HG03520 (cell line): ENCODE measurements around the gene LINGO1.

Experiments used
- ATAC-seq: cut with Tn5 transposase; IDR thresholded peaks from one replicate; pipeline ENCODE4 v1.9.1; 2021; ENCODE audit warnings: mild to moderate bottlenecking, moderate library complexity; ENCODE audit not compliant: unreplicated experiment

The LINGO1 gene

GRCh38 chr15:77598644-77599043 lies 34.1 kb downstream of the LINGO1 start:
- no peak for ATAC-seq

DNA sequence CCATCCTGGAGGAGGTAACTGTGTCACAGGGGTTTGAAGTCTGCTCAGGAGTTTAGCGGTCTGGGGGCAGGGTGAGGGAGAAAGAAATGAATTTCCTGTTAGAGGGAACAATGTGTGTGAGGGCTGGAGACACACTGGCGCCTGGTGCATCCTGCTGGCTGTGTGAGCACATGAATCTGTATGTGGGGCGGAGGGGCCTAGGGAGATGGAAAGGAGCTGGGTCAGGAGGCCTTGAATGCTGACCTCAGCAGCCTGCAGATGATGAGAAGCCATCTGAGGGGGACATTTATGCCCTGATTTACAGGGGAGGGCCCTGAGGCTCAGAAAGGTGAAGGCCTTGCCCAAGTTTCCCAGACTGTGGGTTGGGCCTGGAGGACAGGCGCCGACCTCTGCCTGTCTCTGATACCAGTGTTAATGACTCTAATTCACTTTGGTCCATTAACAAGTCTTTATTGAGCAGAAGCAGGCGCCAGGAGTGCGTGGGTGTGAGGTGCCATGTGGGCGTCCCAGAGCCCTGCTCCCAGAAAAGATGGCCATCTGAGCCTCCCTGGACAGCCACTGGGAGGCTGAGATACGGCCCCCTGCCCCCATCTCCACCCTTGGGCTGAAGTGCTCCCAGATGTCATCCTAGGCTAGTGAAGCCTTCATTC lies 34.8 kb downstream of the LINGO1 start:
- no peak for ATAC-seq

DNA sequence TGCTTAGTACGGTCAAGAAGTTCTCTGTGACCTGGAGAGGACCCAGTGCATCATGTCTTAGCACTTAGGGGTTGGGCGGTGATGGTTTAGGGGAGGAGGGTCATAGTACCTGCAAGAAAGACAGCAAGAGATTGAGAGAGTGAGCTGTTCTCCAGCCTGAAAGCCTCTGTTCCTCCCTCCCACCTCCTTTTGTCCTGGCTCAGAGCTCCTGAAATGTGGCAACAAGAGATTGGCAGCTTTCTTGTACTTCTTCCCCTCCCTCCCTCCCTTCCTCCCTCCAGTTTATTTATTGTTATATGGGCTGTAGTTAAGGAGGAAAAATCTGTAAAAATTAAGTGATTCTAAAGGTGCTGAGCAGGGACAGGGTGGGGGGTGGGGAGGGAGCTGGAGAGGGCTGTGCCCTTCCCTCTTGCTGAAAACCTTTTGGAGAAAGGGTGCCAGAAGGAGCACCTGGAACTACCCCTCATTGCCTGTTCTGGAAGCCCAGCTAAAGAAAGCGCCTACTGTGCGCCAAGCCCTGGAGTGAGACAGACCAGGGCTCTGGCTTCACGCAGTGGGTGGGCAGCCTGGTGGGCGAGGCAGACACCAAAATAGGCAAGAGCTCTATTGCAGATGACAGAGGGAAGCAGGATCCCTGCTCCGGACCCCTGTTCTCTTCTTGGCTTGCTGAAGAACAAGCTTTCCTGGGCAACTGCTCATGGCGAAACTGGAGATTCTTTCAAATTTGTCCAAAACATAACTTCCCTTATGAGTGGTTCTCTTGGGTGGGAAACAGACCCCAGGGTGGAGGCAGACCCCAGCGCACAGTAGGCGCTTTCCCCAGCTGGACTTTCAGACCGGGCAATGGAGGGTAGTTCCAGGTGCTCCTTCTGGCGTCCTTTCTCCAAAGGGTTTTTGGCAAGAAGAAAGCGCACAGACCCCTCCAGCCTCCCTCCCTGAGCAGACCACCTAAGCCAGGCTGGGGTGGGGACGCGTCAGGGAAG lies 35.6 kb downstream of the LINGO1 start:
- no peak for ATAC-seq

DNA sequence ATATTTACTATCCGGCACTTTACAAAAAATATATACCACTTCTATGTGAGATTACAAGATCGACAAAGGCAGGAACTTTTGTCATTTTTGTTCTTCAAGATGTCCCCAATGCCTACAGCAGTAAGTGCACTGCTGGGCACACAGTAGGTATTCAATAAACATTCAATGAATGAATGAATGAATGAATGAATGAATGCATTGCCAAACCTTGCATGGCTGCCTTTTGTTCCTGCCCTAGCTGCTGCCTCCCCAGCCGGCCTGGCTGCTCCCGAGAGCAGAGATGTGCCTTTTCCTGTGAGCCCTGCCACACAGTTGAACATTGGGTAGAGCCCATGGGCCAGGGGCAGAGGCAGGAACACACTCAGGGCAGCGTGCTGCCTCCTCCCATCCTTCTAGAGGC lies 37.5 kb downstream of the LINGO1 start:
- no peak for ATAC-seq

- no peak for ATAC-seq
Measured at GRCh38 chr15:77592758-77593157, 40.0 kb downstream of the LINGO1 start.

DNA sequence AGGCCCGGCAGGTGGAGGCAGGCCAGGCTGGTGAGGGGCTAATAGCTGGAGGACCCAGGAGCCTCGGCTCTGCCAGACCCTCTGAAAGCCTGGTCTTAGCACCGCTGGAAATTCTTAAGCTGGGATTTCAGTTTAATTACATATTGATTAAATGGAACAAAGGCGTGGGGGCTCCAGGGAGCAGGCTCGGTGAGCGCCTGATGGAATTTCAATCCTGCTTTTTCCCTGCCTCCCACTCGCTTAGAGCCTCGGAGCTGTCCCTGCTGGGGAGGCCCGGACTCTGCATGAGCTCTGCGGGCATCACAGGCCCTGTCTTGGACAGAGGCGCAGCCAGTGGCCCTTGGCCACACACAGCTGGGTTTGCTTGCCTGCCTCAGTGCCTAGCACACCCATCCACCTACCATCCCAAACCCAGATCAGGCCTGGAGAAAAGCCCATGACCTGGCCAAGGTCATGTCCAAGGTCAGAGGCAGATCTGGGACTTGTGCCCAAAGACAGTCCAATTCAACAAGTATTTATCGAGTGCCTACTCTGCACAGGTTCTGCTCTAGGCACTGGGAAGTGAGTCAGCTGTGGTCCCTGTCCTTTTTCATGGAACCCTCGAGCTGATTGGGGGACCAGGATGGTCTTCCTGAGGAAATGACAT lies 40.6 kb downstream of the LINGO1 start:
- ATAC-seq = no peak

DNA sequence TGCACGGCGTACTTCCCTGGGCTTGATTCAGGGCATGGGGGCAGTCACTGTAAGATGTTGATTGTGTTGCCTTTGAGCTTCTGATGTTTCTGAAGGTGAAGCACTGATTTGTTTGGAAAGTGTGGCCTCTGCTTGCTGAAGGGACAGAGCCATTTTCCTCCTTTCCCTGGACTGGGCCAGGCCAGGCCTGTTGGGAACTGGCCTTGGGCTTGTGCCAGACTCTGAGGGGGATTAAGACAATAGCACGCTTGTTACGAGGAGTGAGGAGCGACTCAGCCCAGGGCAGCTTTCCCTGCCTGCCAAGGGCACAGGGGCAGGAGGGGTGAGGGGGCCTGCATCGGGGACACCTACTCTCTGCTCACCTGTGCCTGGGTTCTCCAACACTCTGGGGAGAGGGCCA lies 42.9 kb downstream of the LINGO1 start:
- no peak for ATAC-seq

GRCh38 chr15:77588126-77588525 lies 44.6 kb downstream of the LINGO1 start:
- no peak for ATAC-seq

- no peak for ATAC-seq
Measured at GRCh38 chr15:77584691-77585090, 48.0 kb downstream of the LINGO1 start.

DNA sequence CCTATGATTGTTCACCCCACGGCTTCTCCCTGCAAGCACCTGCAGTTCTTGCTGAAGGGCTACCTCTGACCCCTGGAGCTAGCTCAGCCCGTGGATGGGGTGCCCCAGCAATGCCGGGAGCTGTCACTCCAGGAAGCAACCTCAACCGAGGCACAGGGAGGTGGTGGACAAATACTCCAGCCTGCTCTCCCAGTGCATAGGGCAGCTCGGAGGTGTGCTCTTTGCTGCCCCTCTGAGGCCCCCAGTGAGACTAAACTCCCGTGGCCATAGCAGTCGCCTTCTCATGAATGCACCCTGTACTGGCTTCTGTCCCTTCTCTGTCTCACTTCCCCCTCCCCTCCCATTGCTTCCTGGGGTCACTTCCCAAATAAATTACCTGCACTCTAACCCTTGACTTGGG lies 48.5 kb downstream of the LINGO1 start:
- no peak for ATAC-seq

DNA sequence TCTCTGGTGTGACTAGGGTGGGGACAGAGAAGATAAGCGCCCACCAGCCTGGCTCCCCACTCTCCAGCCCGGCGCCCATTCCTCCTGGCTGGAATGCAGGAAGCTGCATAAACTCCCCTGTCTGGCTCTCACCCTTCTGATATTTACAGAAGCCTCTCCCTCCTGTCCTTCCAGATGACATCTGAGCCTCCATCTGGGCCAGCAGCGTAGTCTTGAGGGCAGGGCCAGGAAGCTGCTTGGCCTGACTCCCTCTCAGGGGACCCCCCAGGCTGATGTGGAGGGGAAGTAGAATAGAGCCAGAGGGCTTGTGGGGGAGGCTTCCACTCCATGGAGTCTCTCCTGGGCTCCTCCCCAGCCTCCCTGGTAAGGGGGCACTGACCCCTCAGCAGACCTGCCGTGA lies 49.9 kb downstream of the LINGO1 start:
- no peak for ATAC-seq

DNA sequence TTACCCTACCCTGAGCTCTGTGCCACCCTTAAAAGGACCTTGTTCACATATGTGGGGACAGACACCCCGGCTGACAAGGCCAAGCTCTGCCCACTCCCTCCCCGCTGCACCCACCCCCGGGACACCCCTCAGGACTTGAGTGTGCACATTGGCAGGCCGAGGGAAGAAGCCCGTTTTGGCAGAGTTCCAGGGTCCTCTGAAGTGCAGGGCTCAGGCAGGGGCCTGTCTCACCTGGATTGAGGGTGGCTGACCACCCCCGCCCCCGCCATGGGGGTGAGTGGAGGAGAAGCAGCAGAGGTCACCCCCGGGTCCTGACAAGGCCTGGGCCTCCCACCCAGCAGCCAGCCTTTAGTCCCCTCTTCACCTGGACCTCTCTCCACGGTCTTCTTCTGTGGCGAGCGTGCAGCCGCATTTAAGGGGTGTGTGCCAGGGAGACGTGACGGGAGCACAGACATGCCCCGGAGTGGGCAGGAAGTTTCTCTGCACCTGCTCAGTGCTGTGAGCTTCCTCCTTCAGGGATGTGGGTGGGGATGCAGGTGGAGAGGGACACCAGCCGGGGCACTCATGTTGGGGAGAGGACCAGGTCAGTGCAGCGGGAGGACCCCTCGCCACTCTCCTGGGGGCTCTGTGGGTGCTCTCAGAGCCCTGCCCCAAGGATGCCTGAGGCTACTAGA lies 50.7 kb downstream of the LINGO1 start:
- no peak for ATAC-seq

DNA sequence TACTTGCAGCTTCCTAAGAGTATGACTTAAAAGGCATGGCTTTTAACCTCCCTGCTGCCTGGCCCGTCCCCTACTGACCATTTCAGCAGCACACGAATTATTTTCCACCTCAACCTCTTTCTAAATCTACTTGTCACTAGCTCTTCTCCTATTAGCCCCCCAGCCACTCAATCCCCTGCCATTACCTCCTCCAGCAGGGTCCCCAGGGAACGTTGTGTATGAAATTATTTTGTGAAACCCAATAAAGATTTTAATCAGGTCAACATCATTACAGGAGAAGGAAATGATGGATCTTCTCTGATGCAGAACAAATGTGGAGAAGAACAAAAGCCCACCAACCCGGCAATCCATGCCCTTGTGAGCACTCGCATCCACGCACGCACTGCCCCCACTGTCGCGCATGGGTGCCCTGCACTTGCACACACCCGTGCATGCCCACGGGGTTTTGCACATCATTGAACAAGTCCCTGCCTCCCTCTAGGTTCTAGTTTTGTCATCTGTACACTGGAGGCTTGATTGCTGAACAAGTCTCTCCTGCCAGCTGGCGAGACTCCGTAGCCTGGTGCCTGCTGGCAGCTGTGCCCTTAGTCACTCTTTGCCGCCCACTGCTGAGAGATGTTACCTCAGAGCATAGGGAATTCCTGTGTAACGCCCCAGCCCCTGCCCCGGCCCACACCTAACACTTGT lies 51.6 kb downstream of the LINGO1 start:
- ATAC-seq = no peak

DNA sequence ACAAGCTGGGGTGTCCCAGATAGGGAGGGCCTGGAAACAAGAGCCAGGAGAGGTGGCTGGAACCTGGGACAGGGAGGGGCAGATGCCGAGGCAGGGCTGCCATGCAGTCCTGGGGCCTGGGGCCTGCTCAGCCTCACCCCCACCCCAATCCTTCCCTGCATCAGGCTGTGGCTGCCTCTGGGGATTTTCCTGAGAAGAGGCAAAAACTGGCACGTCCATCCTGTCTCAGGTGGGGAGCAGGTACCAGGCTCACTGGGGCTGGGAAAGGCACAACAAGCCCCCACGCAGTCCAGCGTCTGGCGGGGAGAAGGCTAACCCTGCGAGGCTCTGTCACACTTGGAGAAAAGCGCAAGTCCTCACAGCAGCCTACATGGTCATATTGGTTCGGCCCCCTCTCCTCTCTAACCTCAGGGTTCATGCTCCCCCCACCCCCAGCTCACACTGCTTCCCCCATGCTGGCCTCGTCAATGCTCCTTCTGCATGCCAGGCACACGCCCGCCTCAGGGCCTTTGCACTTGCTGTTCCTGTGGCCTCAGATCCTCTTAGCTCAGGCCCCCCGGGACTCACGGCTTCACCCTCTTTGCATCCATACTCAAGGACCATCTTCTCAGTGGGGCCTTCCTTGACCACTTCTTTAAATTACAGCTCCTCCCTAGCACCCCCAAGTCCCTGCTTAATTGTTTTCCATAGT lies 53.1 kb downstream of the LINGO1 start:
- ATAC-seq = no peak

DNA sequence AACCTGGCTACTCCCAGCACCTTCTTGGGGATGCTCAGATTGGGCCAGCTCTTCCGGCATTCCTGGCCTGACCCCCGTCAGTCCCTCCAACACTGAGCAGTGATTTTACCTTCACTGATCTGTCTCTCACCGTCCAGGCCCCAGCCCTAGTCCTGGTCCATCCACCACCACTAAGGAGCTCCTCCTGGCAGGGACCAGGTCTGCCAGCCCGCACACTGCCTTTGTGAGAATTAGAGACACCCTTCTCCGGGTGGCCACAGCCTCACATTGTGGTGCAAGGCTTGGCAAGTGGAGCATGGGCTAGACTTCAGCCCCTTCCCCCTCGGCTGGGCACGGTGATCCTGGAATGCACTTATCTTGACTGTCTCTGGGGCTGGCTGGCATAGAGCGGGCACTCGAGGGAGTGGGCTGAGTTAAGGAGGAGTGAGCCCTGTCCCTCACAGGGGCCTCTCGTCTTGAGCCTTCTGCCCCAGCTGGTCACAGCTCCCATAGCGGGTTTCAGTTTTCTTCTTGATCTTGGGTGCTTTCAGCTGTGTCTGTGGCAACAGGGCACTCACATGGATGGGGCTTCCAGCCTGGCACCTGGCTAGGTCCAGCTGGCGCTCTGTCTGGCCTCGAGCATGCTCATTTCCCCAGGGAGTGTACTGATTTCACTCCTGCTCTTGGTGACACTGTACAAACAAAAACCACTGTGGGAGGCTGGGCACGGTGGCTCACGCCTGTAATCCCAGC lies 53.9 kb downstream of the LINGO1 start:
- no peak for ATAC-seq

GRCh38 chr15:77577366-77577950 lies 55.3 kb downstream of the LINGO1 start:
- ATAC-seq = no peak

GRCh38 chr15:77576538-77576937 lies 56.2 kb downstream of the LINGO1 start:
- no peak for ATAC-seq

GRCh38 chr15:77575203-77575934 lies 57.3 kb downstream of the LINGO1 start:
- no peak for ATAC-seq
